Fibroblast of villous mesenchyme (primary cell): ENCODE measurements around the gene KLHL26. TPM values are rescaled to one million over a fixed set of nuclear protein-coding genes. Genes with fewer than 3 reads are reported as not detected.
A peak's percentile ranks its signal among the peaks of the same experiment; 100 is the strongest.

Experiments
- DNase-seq: peaks from one replicate; pipeline ENCODE4 v3.0.0-alpha.2; 2010; ENCODE audit warnings: low read depth
- H3K4me3 ChIP-seq: 2 replicates; pipeline ENCODE4 v1.5.1; 2011; ENCODE audit warnings: low read depth, mild to moderate bottlenecking, low read length
- total RNA-seq: library from RNA; depleted of rRNA; stranded (reverse); fragments of >200 nt; gene quantifications from 2 replicates; pipeline ENCODE4 v1.2.3, GENCODE V29; 2012
- TF ChIP-seq, protein P1 (sequence below): IDR thresholded peaks from 2 replicates; pipeline ENCODE4 v1.5.1; 2012; ENCODE audit warnings: low read depth, mild to moderate bottlenecking, low read length; ENCODE audit not compliant: insufficient read depth

Gene KLHL26
- total RNA-seq, 1 donor = 2.6 TPM

DNA sequence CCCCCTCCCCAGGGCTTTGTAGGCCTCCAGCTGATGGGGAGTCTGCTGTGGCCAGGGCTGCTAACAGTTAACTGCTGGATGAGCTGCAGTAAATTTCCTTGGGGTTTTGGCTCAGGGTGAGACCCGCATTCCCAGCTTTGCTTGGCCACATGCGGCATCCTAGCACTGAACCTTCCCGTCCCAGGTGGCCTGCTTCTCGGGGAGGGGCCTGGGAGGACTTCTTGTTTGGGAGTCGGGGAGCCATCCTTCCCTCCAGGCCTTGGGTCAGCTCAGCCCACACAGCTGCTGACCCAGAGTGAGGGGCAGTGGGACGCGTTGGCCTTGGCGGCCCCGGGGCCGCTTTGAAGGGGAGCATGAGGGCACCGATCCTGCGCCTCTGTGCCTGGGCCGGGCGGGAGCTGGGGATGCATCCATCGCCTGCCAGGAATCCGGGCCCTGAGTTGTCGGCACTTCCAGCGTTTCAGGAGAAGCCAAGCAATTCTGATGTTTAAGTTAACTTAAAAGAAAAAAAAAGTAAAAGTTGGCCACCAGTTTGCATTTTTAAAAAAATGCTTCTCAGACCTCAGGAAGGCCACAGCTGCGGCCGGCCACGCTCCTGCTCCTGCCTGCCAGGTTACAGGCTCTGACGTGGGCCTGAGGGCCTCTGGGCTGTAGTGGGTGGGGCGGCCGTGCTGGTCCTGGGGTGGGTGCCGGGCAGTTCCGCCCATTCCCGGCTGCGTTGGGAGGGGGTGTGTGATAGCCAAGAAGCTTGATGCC lies 74.3 kb downstream of the KLHL26 start:
- TF ChIP-seq, protein P1, sequence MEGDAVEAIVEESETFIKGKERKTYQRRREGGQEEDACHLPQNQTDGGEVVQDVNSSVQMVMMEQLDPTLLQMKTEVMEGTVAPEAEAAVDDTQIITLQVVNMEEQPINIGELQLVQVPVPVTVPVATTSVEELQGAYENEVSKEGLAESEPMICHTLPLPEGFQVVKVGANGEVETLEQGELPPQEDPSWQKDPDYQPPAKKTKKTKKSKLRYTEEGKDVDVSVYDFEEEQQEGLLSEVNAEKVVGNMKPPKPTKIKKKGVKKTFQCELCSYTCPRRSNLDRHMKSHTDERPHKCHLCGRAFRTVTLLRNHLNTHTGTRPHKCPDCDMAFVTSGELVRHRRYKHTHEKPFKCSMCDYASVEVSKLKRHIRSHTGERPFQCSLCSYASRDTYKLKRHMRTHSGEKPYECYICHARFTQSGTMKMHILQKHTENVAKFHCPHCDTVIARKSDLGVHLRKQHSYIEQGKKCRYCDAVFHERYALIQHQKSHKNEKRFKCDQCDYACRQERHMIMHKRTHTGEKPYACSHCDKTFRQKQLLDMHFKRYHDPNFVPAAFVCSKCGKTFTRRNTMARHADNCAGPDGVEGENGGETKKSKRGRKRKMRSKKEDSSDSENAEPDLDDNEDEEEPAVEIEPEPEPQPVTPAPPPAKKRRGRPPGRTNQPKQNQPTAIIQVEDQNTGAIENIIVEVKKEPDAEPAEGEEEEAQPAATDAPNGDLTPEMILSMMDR = no peak
- DNase-seq = peak; percentile 68
- H3K4me3 ChIP-seq = no peak overlapping the region

DNA sequence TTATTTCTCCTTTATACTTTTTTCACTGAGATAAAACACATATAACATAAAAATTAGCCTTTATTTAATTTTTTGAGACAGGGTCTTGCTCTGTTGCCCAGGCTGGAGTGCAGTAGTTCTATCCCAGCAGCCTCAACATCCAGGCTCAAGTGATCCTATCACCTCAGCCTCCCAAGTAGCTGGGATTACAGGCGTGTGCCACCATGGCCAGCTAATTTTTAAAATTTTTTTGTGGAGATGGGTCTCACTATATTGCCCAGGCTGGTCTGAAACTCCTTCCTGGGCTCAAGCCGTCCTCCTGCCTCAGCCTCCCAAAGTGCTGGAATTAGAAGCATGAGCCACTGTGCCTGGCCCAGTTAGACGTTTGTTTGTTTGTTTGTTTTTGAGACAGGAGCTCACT lies 75.1 kb downstream of the KLHL26 start:
- TF ChIP-seq, protein P1 = no peak
- DNase-seq = no peak
- no peak overlapping the region for H3K4me3 ChIP-seq

DNA sequence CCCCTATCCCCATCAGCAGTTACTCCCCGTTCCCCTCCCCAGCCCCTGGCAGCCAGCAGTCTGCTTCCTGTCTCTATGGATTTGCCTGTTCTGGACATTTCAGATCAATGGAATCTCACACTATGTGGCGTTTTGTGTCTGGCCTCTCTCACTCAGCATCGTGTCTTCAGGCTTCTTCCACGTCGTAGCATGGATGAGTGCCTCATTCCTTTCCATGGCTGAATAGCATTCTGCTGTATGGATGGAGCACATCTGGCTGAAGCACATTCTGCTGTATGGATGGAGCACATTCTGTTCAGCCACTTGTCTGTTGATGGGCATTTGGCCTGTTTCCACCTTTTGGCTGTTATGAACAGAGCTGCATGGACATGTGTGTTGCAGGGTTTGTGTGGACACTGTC lies 76.2 kb downstream of the KLHL26 start:
- no peak overlapping the region for H3K4me3 ChIP-seq
- TF ChIP-seq, protein P1 = no peak
- DNase-seq = peak; percentile 45

DNA sequence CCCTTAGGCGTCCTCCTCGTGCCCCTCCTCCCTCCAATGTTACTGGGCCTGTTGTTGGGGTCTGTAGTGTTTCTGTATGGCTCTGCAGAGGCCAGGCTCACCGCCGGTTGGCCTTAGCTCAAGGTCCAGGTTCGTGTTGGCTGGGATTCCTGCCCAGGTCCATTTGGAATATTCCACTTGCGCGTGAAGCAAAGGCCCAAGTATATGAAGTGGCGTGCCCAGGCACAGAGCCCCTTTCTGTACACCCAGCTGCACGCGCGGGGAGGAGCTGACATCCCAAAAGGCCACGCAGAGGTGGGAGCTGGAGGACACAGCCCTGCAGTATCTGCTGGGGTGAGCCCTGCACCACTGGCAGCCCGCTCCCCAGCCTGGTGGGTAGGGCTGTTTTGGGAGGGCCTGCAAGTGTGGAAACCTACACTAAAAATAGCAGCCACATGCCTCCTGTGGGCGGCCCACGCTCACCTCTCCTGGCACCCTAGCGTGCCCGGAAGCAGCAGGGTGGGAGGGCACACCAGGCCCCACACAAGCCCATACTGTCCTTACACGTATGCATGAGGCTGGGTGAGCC lies 76.8 kb downstream of the KLHL26 start:
- no peak overlapping the region for H3K4me3 ChIP-seq
- no peak for DNase-seq
- TF ChIP-seq, protein P1 = no peak

DNA sequence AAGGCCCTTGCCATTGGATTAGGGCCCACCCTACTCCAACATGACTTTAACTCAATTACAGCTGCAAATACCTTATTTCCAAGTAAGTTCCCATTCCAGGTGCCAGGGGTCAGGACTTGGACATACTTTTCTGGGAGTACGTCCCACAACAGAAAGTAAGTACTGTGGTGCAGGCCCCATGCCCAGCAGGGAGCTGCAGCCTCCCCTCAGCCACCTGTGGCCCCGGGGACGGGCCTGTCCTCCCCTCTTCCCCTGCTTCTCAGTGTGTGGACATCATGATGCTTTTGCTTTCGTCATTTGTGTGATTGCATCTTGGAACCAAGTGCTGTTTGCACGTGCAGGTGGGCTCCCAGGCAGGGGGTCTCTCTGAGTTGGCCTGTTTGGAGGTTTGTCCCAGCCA lies 78.6 kb downstream of the KLHL26 start:
- TF ChIP-seq, protein P1 = no peak
- DNase-seq = no peak
- H3K4me3 ChIP-seq = no peak overlapping the region

DNA sequence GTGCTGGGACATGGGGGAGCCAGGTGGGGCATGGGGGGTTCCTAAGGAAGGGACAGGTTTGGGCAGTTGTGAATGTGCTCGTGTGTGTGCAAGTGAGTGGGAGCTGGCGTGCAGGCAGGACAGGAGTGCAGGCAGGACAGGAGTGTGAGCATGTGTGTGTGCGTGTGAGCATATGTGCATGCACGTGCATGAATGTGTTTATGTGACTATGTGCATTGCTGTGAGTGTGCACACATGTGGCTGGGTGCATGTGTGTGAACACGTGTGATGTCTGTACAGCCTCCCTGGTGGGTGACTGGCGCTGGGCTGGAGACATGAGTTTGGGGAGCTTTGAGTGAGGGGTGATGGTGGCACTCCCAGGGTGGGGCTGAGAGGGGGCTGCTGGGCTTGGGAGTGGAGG lies 80.0 kb downstream of the KLHL26 start:
- DNase-seq = no peak
- H3K4me3 ChIP-seq = no peak overlapping the region
- TF ChIP-seq, protein P1 = no peak
